HL-60/S4 treated with retinoic acid at 250 ng/mL for 4 days and 3 days (cell line): ENCODE results near the gene HCAR3.
"Not testable (repeated sequence)": the region's sequence is repeated elsewhere in the genome, so short reads cannot be mapped to it uniquely, and the experiment has no call there.

ENCODE experiments used
- in situ Hi-C: fragments of 300-500 bp; cut with MboI; formaldehyde crosslinking; loops from 2 replicates; pipeline ENCODE4 v1.7.0; 2022; ENCODE audit warnings: low sequenced_read_pairs

The HCAR3 gene

GRCh38 chr12:122724641-122725243 lies 8.1 kb upstream of the HCAR3 start:
- in situ Hi-C loops = no loop called here

GRCh38 chr12:122722387-122722786 lies 5.8 kb upstream of the HCAR3 start:
- in situ Hi-C loops = no loop called here

GRCh38 chr12:122721057-122721545 lies 4.5 kb upstream of the HCAR3 start:
- in situ Hi-C loops = no loop called here

- in situ Hi-C loops = not testable (repeated sequence)
Measured at GRCh38 chr12:122715211-122715610, 1.4 kb downstream of the HCAR3 start.

- in situ Hi-C loops = not testable (repeated sequence)
Measured at GRCh38 chr12:122713491-122714188, 3.0 kb downstream of the HCAR3 start.

GRCh38 chr12:122711266-122711665 lies 5.3 kb downstream of the HCAR3 start:
- in situ Hi-C loops = not testable (repeated sequence)

- in situ Hi-C loops = not testable (repeated sequence)
Measured at GRCh38 chr12:122710341-122710740, 6.3 kb downstream of the HCAR3 start.

- in situ Hi-C loops = not testable (repeated sequence)
Measured at GRCh38 chr12:122709287-122709686, 7.3 kb downstream of the HCAR3 start.

- in situ Hi-C loops = not testable (repeated sequence)
Measured at GRCh38 chr12:122703841-122704240, 12.8 kb downstream of the HCAR3 start.

- in situ Hi-C loops = not testable (repeated sequence)
Measured at GRCh38 chr12:122702890-122703611, 13.6 kb downstream of the HCAR3 start, which contains the start of gene HCAR2. HCAR2 (minus strand) TSS chr12:122703357; CDS start chr12:122703283, 74 bp downstream.

- in situ Hi-C loops = not testable (repeated sequence)
Measured at GRCh38 chr12:122701481-122701880, 15.1 kb downstream of the HCAR3 start.

- in situ Hi-C loops = not testable (repeated sequence)
Measured at GRCh38 chr12:122700038-122700710, 16.4 kb downstream of the HCAR3 start.

- in situ Hi-C loops = not testable (repeated sequence)
Measured at GRCh38 chr12:122696922-122697321, 19.7 kb downstream of the HCAR3 start.

GRCh38 chr12:122691566-122691965 lies 25.0 kb downstream of the HCAR3 start:
- in situ Hi-C loops = no loop called here

GRCh38 chr12:122688291-122688690 lies 28.3 kb downstream of the HCAR3 start:
- in situ Hi-C loops = no loop called here

GRCh38 chr12:122687086-122687485 lies 29.5 kb downstream of the HCAR3 start:
- in situ Hi-C loops = no loop called here

- in situ Hi-C loops = no loop called here
Measured at GRCh38 chr12:122686538-122686937, 30.1 kb downstream of the HCAR3 start.

GRCh38 chr12:122684297-122684813 lies 32.3 kb downstream of the HCAR3 start:
- in situ Hi-C loops = no loop called here

GRCh38 chr12:122681814-122682213 lies 34.8 kb downstream of the HCAR3 start:
- in situ Hi-C loops = no loop called here

GRCh38 chr12:122680989-122681388 lies 35.6 kb downstream of the HCAR3 start:
- in situ Hi-C loops = not testable (repeated sequence)

GRCh38 chr12:122676781-122677180 lies 39.8 kb downstream of the HCAR3 start:
- in situ Hi-C loops = not testable (repeated sequence)
